HL-60/S4 treated with phorbol 12-myristate 13-acetate at 8.2 ng/mL for 4 days and 3 days (cell line): ENCODE results near the gene ALDH1L1.

Experiments used
- in situ Hi-C: fragments of 300-500 bp; cut with MboI; formaldehyde crosslinking; loops from 2 replicates; pipeline ENCODE4 v1.15.0; 2022; ENCODE audit warnings: low sequenced_read_pairs

The ALDH1L1 gene

DNA sequence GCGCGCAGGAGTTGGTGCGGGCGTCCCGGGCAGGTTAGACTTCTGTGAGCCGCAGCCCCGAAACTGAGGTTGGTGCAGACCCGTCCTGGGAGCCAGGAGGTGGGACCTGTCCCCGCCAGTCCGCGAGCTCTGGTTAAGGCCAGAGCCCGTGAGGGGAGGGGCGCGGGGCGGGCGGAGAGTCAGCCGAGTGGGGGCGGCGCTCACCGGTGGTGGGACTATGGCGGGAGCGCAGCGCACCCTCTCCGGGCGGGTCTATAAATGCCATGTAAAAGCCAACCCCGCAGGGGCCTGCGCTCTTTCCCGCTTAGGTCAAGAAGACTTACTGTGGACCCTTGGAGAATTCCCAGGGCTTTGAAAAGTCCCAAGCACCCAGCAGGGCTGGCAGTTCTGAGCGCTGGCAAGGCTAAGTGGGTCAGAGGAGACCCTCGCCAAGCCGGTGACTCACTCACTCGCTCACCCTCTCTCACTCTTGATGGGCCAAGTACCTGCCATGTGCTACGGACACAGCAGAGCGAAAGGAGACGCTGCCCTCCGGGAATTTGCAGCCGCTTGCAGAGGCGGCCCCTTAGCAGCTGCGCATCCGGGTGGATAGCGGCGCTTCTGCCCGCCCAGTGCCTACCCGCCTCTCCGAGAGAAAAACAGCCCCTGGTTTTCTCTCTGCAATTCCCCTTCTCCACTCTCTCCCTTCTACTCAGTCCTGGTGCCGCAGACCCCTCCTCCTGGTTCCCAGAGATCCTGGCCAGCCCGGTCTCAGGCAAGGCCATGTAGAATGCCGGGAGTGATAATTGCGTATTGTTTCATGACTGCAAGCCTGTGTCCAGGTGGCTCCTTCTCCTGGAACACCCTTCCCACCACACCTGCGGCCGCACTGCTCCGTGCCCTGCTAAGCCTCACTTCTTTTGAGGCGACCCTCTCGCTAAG lies at the start of gene ALDH1L1:
Gene ALDH1L1 (minus strand): TSS at position 110 of the 921 bp plus-strand sequence. CDS start 19,607 bp downstream, outside the sequence.
- in situ Hi-C loops, result no loop called here

DNA sequence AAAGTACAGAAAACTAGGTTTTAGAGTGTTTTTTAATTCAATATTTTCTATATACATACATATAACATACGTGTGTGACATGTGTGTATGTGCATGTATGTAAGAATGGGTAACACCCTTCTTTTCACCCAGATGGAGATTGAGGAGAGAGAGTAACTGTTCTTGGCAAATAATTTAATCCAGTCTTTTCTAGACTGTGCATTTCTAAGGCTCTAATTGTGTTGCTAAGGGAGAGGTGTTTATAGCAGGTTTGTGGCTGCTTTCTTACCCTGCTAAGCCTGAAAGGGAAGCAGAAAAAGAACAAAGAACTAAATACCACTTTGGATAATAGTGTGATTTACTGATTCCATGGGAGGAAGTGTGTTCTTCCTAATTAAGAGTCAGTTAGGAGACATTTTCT lies 46.0 kb upstream of the ALDH1L1 start:
- in situ Hi-C loops, result no loop called here

DNA sequence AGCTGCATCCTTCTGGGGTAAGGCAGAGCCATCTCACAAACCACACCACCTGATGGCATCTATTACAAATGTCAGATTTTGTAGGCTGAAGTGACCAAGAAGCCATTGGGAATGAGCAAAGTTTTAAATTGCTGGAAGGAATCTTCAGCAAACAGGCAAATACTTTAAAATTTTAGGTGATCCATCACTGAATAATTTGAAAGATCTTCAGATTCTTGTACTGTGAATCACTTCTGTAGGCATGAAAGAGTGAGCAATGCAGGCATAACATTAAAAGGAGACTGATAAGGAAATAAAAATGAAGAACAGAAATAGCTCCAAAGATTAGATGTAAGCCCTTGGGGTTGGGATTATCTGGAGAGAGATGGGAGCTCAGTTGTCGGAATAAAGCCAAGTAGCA lies 36.0 kb upstream of the ALDH1L1 start:
- in situ Hi-C loops, result no loop called here

DNA sequence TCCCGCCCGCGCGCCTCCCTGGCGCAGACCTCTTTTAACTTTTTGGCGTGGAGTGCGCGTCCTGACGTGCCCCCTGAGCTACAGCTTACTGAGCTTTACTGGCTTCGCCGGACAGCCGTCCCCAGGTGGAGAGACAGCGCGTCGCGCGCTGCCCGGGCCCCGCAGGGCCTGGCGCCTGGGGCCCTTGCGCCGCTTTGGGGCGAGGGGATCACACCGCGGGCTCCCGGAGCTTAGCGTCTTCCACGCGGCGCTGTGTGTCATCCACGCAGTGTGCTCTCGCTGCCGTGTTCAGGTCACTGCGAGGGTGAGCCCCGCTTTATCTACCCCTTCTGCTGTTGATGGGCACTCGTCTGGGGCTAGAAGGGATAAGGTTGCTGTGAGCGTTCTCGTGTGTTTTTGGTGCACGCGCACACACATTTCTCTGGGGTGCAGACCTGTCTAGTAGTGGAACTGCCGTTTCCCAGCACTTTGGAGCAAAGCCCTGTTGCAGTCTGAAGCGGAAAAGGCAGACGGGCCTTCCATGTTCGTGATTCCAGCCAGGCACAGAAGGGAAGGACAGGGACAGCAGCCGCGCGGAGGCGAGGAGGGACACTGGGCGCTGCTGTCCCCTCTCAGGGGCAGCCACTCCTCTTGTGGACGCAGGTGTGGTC lies 33.1 kb upstream of the ALDH1L1 start:
- in situ Hi-C loops, result no loop called here

DNA sequence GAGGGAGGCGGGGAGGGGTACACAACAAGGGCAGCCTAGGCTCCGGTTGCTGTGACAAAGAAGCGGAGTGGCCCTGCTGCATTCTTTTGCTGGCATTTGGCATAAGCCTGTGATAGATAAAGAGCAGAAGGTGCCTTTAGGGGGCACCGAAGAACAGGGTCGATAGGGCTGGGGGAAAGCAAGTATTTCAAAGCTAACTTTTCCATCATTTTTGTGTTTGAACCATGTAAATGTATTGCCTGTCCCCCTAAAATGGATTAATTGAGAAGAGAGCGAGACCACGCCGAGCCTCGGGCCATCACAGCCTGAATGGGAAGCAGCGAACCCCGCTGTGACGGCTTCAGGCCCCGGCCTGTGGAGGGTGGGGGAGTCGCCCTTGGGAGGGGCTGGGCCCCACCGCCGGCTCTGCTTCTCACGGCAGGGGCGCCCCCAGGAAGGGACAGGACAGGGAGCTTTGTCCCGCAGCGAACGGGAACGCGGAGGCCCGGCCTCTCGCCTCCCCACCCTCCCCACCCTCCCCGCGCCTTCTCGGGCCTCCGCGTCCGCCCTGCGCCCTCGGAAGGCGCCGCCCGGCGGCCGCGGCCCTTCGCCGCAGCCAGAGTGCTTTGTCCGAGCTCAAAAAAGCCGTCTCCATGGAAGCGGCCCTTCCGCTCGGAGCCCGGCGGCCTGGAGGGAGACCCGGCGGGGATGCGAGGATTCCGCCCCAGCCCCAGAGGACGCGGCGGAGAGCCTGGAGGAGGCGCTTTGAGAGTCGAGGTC lies 32.4 kb upstream of the ALDH1L1 start:
- in situ Hi-C loops, result no loop called here

DNA sequence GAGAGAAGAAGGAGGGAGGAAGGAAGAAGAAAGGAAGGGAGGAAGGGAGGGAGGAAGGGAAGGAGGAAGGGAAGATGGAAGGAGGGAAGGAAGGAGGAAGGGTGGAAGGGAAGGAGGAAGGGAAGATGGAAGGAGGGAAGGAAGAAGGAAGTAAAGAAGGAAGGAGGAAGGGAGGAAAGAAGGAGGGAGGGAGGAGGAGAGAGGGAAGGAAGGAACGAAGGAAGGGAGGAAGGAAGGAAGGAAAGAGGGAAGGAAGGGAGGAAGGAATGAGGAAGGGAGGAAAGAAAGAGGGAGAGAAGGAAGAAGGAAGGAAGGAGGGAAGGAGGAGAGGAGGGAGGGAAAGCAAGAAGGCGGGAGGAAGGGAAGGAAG lies 31.8 kb upstream of the ALDH1L1 start:
- in situ Hi-C loops, result no loop called here

DNA sequence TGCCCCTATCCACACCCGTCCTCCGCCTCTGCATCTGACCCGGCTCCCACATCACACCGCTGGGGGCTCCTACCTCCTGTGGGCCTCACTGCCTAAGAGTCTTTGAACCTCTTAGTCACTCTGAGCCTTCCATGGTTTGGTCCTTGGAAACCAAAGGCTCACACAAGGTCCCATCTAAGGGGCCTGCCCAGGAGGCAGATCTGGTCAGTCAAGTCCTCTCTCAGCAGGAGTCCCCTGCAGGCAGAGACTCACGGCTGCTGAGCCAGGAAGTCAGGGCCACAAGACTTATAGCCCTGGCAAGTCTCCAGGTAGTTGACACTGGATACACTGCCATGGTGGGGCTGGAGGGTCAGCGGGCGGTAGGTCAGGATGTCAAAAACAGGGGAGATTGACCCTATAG lies 31.2 kb upstream of the ALDH1L1 start:
- in situ Hi-C loops, result no loop called here

DNA sequence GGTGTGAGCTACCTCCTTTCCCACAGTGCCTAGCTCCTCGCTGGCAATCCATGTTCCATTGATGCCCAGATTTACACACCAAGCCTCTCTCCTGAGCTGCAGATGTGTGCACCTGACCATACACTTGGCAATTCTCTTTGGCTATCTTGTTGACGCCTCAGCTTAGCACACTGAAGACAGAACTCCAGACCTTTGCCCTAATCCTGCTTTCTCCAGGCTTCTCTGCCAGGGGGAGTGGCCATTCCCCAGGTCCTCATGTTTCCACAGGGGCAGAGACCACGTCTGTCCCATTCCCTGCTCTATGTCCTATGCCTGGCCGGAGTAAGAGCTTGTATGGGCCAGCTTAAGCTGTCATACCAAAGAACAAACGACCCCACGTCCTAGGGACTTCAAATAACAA lies 30.2 kb upstream of the ALDH1L1 start:
- in situ Hi-C loops, result no loop called here

DNA sequence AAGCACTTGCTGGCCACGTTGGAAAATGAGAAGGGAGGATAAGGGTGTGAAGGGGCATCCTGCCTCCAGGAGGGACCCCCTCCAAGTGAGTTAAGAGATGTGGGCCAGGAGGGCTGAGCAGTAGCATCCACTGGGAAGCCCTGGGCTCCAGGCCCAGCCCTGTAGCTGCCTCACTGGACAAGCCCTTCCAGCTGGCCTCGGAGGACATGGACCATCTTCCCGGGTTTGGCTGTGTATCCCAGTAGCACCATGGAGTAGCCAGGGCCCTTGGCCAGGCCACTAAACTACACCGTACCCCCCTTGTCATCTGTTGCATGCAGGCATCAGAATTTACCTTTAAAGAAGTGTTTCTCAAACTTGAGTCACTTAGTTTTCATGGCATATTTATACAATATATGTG lies 29.4 kb upstream of the ALDH1L1 start:
- in situ Hi-C loops, result no loop called here

DNA sequence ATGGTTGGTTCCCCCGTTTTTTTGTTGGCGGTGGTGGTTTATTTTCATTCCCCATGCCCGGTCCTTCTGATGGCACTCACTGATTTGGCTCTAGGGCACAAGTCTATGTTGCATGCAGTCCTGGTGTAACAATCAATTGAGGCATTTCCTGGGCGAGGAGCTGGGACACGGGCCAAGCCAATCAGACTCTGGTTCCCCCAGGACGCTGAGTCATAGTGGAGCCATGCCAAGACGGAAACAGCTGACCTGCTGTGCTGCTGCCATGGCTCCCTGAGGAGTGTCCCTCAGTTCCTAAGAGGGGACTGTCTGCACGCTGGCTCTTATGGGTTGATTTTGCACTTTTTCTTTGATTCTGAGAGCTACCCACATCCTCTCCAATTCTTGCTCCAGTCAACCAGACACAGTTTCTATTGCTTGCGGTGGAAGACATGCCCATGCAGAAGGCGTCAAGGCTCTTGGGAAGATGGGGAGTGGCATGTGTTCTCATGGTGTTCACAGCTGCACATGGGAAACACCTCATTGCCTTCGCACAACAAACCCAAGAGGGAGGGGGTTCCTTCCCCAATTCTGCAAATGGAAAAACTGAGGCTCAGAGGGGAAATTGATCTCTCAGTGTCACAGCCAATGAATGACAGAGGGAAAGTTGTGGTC lies 28.3 kb upstream of the ALDH1L1 start:
- in situ Hi-C loops, result no loop called here

DNA sequence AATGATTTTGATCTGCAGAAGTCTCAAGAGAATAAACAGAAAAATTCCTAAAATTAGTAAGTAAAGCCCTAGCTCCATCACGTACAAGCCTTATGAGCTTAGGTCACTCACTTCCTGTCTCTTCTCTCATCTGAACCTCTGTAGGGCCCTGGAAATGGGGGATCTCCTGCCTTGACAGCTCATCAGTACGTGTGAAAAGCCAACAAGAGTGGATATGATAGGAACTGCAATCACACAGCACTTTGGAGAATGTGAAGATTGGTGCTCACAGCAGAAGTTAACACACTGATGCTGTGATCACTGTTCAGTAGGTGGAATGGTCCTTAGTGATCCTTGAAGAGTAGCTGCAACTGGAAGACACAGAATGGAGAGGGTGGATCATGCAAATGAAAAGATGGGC lies 27.8 kb upstream of the ALDH1L1 start:
- in situ Hi-C loops, result no loop called here

DNA sequence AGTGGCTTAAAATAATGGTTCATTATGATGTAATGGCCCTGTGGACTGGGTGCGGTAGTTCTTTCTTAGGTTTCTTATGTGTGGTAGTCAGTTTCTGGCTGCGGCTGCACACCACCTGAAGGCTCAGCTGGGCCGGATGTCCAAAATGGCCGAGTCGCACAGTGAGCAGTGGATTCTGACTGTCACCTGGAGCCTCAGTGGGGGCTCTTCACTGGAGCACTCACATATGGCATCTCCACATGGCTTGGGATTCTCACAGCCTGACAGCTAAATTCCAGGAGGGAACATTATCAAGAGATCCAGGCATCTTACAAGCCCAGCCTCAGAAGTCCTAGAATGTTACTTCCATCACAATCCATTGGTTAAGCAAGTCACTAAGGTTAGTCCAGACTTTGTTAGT lies 26.8 kb upstream of the ALDH1L1 start:
- in situ Hi-C loops, result no loop called here

DNA sequence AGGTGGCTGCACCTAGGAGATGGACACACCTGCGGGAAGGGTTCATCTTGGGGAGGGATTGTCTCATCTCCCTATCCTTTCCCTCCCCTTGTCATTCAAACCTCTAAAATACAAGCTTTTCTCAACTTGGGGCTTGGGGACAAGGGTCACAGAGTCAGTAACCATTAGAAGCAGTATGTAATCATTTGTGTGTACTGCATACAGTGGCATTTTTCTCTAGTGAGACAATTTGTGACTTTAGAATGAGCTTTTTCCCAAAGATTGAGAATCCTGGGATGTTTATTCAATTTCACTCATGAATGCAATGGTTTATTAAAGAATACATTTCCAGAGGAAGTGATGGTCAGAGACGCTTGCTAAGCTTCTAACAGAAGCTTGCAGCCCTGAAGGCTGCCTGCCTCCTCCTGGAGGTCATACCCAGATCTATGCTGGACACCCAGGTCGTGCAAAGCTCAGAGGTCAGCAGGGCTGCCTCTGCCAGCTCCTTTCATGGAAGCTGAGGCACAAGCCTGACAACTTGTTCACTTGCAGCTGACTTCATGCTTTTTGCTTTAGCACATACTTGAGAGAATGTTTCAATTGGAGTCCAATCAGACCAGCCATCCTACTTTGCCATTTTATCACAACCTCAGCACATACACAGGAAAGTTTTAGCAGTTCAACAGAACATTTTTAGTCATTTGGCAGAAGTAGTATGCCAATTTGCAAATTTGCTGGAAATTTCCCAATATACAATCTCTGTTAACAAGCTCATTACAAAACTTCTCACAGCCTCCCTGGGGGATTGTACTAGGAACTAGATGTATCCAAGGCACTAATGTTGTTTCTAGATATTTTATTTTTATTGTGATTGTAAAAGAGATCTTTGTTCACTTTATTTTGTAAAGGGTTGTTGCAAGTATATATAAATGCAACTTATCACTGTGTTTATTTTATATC lies 25.6 kb upstream of the ALDH1L1 start:
- in situ Hi-C loops, result no loop called here

DNA sequence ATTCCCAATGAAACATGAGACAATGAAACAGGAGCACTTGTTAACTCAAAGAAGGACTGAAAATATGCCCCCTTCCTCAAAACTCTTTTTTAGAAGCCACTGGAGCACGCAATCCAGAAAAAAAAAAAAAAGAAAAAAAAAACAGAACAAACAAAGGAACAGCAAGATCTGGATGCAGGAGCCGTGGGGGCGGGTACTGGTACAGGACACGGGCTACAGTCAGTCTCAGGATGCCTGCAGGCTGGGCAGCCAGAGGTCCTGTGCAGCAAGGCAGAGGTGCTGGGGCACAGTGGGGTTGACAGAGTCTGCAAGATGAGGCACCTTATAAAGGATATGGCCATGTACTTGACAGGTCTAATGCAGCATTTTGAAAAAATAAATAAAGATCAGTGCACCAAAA lies 22.3 kb upstream of the ALDH1L1 start:
- in situ Hi-C loops, result no loop called here

DNA sequence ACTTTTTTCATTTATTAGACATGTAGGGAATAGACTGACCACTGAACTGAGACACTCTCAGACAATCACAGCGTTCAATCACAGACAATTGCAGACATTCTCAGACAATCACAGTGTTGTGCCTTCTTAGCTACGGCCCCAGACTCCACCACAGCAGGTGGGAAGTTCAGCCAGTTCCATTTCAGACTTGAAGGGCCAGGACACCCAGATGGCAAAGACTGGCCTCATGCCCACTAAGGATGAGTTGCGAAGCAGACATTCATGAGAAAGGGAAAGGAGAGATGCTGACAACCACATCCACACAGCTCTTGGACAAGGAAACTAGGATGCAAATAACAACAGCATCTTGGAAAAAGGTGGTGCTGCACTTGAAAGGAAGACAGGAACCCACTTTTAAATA lies 21.9 kb upstream of the ALDH1L1 start:
- in situ Hi-C loops, result no loop called here

DNA sequence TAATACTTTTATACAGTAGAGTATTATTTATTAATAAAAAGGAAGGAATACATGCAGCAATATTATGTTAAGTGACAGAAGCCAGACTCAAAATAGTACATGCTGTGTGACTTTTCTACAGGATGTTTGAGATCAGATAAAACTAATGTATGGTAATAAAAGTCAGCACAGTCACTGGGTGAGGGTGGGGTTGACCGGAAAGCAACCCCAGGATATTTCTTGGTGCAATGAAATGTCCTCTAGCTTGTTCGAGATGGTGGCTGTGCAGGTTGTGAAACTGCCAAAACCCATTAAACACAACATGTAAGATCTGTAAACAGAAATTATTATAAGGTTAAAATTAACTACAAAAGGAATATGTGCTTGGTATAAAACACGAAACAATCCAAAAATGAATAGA lies 20.8 kb upstream of the ALDH1L1 start:
- in situ Hi-C loops, result no loop called here

DNA sequence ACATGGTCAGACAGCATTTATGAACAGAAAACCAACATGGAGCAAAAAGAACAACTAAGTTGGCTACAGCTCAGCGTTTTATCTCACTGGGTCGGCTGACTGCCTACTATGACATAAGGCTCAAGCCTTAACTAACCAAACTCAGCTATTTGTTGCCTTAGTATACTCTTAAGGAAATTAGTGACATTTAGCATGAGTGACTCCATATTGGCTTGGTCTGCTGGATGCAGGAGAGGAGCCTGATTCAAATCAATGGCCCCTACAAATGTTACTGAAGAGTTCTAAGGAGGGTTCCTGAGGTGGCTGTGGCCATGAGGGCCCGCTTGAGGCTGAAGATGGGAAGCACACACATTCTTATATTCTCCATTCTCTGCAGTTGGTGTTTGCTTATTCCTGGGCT lies 20.1 kb upstream of the ALDH1L1 start:
- in situ Hi-C loops, result no loop called here

DNA sequence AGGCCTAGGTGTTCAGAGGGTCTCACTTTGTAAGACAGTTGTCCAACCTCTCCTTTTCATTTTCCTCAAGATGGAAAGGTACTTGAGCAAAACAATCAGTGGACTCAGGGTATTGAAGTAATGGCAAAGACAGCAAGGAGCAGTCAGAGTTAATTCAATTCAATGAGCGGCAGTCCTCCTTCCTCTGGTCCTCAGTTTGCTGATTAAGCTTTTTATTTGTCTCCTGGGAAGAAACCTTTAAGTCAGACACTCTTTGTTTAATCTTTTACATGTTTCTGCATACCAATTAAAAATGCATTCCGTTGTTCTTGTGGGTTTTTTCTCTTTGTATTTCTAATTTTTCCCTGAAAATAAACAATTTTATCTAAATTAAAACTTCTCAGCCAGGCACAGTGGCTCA lies 18.9 kb upstream of the ALDH1L1 start:
- in situ Hi-C loops, result no loop called here

DNA sequence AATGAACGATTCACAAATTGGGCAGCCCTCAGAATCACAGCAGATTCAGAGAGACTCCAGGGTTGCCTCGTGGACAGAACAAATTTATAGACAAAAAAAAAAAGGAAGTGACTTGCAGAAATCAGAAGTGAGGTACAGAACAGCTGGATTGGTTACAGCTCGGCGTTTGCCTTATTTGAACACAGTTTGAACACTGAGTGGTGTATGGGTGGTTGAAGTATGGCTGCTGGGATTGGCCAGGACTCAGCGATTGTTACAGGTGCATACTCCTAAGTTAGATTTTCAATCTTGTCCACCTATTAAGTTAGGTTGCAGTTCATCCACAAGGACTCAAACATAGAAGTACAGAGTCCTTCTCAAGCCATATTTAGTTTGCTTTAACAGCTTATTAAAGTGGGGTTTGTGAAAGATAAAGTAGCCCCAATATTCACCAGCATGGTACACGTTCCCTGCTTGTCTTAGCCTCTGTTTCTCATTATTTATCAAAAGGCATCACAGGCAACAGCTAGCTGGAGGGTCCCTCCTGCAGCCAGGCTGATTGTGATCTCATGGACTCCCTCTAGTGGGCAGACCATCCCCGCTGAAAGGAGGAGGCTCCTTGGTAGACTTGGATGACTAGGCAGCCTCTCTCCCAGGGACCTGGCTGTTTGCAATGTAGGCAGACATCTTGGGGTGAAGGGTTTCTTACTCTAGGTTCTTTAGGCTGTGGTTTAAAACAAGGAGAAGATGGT lies 17.6 kb upstream of the ALDH1L1 start:
- in situ Hi-C loops, result no loop called here
